ENCODE results near the gene PCNX2.
A peak's percentile ranks its signal among the peaks of the same experiment; 100 is the strongest.
"Not testable (repeated sequence)": the region's sequence is repeated elsewhere in the genome, so short reads cannot be mapped to it uniquely, and the experiment has no call there.

The PCNX2 gene

DNA sequence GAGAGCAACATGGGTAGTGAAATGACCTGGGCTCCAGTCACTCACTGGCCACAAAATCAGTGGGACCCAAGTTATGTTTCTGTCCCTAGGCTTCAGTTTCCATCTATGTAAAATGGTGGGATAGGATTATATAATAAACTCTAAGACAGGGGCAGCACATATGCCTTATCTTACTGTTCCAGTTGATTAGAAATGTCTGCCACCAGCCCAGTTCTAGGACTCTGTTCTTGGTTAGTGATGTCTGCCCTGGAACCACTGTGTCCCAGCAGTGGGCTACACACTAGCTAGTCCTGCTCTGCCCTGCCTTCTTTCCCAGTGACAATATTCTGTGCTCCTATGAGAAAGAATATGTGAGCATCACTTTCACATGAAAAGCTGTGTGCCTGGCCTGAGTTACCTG, 138.3 kb downstream of the PCNX2 start:
- TF ChIP-seq POLR2A (IDR thresholded peaks at IDR 0.05; ENCODE audit: low read depth, low read length): no peak
- FAIRE-seq: no peak
- DNase-seq (ENCODE audit: insufficient read length, low spot score): no peak

DNA sequence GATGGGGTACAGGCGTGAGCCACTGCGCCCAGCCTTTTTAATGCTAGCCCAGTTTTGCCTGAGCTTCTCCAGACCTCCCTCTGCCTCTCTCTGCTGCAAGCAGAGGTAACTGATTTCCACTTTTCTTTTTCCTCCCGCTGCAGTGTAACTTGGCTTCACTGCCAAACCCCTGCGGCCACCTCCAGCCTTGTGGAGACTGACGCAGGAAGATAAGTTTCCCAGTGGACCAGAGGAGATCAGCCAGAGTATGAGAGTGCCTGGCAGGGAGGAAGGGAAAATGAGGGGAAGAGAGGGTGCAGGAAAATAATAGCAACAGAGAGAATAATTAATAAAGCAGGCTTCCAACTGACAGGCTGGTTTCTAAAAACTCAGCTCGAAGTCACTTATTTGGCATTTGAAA, 143.7 kb downstream of the PCNX2 start:
- no peak for FAIRE-seq
- no peak for TF ChIP-seq POLR2A (IDR thresholded peaks at IDR 0.05; ENCODE audit: low read depth, low read length)
- no peak for DNase-seq (ENCODE audit: insufficient read length, low spot score)

DNA sequence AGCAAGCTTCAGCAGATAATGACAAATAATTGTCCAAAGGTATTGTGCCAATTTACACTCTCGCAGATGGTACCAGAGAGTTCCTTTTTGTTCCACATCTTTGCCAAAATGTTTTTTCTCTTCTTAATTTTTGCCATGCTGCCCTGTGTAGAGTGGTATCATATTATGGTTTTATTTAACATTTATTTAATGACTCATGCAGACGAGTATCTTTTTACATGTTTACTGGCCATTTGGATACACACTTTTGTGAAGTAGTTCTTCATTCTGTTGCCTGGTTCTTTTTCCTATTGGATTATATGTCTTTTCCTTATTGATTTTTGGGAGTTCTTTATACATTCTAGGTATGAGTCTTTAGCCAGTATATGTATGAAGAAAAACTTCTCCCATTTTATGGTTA, 151.1 kb downstream of the PCNX2 start:
- FAIRE-seq: no peak
- no peak for DNase-seq (ENCODE audit: insufficient read length, low spot score)

DNA sequence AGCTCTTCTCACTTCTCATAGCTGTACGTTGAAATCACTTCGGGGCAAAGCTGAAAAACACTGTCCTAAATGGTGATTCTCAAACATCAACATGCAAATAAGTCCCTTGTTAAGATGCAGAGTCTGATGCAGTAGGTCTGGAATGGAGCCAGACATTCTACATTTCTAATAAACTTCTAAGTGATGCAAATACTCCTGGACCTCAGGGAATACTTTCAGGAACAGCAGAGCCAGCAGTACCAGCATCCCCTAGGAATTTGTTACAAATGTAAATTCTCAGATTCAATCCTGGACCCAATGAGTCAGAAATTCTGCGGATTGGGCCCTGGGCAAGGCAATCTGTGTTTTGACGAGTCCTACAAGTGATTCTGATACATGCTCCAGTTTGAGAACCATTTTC, 152.3 kb downstream of the PCNX2 start:
- DNase-seq (ENCODE audit: insufficient read length, low spot score) (no peak), FAIRE-seq (no peak)

More for the DNA sequence above, 151.1 kb downstream of the PCNX2 start:
- TF ChIP-seq POLR2A (IDR thresholded peaks at IDR 0.05; ENCODE audit: low read depth, low read length): no peak

DNA sequence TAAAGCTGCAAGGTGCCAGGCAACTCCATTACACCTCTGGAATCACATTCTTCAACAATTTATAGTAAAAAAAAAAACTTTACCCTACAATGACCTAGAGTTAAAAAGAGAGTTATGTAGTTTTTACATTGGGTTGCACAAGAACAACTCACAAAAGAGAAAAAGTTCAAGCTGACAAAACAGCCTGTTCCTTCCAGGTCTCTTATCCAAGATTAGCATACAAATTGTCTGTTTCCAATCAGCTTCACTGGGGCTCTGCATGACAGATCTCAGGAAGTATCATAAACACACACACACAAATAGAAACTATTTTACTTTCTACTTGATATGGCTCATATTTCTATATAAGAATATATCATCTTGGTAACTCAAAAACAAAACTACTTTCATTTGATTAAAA, 154.6 kb downstream of the PCNX2 start:
- no peak for TF ChIP-seq POLR2A (IDR thresholded peaks at IDR 0.05; ENCODE audit: low read depth, low read length)
- no peak for DNase-seq (ENCODE audit: insufficient read length, low spot score)
- FAIRE-seq: no peak

More for the DNA sequence above, 152.3 kb downstream of the PCNX2 start:
- TF ChIP-seq POLR2A (IDR thresholded peaks at IDR 0.05; ENCODE audit: low read depth, low read length): no peak

DNA sequence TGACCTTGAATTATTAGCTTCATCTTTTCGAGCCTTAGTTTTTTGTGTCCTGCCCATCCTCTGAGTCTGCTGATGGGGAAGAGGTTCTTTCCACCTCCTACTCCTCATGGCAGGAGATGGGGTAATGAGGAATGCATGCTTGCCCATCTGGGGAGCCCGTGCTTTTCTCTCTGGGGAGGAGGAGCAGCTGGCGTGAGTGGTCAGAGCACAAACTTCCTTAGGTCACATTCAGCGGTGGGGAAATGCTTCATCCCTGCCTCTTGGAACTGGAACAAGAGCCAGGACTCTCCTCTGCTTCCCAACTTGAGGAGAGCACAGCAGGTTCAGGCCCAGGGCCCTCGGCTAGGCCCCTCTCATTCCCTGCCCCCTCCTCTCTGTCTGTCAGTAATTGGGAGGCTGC, 155.0 kb downstream of the PCNX2 start:
- TF ChIP-seq POLR2A (IDR thresholded peaks at IDR 0.05; ENCODE audit: low read depth, low read length): no peak
- FAIRE-seq (no peak), DNase-seq (ENCODE audit: insufficient read length, low spot score) (no peak)

DNA sequence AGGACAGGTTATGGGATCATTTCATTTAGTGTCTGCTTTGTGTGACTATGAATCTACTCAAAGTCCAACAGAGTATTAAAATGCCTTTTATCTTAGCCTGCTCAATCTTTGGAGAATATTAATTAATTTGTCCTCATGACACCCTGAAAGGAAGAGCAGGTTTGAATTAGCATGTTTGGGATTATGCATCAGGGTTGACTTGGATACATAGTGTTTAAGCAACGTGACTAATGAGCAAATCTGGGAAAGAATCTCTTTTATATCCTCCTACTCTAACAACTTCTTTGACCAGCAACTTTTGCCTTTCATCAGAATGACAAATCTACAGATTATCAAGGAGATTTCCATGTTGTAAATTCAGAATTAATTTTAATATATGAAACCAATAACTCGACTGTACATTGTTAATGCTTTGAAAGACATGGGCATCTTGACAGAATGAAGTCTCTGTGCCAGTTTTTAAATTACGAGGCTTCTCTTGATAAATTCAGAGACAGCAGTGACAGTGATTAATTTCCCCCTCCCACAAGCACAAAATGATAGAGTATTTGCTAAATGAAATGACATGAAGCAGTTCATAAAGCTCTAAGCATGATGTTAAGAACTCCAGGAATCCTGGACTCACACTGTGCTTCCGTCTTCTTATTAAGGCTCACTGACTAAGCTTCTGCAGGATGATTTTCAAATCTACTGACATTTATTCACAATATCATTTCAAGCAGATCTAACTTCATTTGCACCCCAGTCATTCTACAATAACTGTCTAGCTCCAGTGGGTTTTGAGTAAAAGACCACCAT, 156.5 kb downstream of the PCNX2 start:
- FAIRE-seq: no peak

DNA sequence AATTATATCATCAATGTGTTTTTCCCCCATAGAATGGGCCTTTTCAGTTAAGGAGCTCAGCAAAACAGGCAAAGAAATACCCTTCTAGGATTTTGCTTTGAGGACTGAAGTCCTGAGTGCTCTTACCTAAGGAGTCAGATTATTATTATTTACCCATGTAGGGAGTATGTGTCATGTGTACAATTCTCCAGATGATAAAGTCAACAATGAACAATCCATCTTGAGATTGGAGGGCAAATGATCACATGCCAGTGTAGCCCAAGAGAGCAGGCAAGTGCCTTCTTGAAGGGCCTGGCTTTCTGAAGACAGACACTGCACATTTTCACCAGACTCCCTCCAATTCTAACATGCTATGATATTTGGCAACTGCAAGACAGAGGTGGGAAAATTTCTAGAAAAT, 159.7 kb downstream of the PCNX2 start:
- TF ChIP-seq POLR2A (IDR thresholded peaks at IDR 0.05; ENCODE audit: low read depth, low read length): no peak
- no peak for DNase-seq (ENCODE audit: insufficient read length, low spot score)
- FAIRE-seq: no peak

More for the DNA sequence above, 156.5 kb downstream of the PCNX2 start:
- DNase-seq (ENCODE audit: insufficient read length, low spot score): no peak
- TF ChIP-seq POLR2A (IDR thresholded peaks at IDR 0.05; ENCODE audit: low read depth, low read length): no peak

DNA sequence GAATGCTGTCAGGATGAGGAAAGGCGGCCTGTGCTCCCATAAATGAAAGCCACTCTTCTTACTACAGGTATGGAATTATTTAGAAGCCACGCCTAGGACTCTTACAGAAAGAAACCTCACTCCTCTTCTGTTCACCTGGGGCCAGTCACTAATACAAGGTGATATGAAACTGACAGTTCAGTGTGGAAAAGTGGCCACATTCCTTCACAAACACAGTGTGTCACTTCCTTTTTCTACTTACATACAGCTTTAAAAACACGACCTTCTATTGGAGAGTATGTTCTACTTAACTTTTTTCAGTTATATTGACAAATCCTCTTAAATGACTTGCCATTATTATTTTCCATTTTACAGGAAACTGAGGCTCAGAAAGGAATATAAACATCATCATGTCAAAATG, 163.1 kb downstream of the PCNX2 start:
- no peak for TF ChIP-seq POLR2A (IDR thresholded peaks at IDR 0.05; ENCODE audit: low read depth, low read length)
- DNase-seq (ENCODE audit: insufficient read length, low spot score): no peak
- FAIRE-seq: no peak

DNA sequence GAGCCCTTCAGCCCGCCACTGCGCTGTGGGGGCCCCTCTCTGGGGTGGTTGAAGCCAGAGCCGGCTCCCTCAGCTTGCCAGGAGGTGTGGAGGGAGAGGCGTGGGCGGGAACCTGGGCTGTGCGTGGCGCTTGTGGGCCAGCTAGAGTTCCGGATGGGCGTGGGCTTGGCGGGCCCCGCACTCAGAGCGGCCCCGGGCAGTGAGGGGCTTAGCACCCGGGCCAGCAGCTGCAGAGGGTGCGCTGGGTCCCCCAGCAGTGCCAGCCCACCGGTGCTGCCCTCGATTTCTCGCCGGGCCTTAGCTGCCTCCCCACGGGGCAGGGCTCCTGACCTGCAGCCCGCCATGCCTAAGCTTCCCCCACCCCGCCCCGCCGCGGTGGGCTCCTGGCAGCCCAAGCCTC, 166.5 kb downstream of the PCNX2 start:
- not testable (repeated sequence) for DNase-seq (ENCODE audit: insufficient read length, low spot score); FAIRE-seq

DNA sequence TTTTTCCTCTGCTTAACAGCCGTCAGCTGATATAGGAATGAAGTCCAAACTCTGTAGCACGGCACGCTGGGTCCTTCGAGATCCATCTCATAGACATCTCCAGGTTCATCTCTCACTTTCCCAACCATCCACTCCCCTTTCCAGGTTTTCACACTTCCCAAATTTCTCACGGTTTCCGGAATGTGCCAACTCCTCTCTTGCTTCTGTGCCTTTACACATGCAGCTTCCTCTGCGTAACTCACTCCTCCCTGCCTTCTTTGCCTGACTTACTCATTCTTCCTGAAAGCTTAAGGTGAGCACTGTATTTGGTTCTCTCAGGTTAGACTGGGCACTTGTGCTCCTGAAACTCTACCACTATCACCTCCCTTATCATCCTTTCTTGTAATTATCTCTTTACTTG, 168.4 kb downstream of the PCNX2 start:
- FAIRE-seq (no peak), DNase-seq (ENCODE audit: insufficient read length, low spot score) (no peak)
- TF ChIP-seq POLR2A (IDR thresholded peaks at IDR 0.05; ENCODE audit: low read depth, low read length): no peak

DNA sequence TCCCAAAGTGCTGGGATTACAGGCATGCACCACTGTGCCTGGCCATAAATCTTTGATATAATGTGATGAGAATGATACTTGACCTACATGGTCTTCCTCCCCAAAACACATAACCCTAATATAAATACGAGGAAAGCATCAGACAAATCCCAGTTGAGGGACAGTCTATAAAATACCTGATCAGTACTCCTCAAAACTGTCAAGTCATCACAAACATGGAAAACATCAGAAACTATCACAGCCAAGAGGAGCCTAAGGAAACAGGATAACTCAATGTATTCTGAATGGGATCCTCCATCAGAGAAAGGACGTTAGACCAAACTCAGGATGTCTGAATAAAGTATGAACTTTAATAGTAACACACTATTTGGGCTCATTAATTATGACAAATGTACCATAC, 172.7 kb downstream of the PCNX2 start:
- TF ChIP-seq POLR2A (IDR thresholded peaks at IDR 0.05; ENCODE audit: low read depth, low read length): no peak
- no peak for FAIRE-seq
- DNase-seq (ENCODE audit: insufficient read length, low spot score): no peak

DNA sequence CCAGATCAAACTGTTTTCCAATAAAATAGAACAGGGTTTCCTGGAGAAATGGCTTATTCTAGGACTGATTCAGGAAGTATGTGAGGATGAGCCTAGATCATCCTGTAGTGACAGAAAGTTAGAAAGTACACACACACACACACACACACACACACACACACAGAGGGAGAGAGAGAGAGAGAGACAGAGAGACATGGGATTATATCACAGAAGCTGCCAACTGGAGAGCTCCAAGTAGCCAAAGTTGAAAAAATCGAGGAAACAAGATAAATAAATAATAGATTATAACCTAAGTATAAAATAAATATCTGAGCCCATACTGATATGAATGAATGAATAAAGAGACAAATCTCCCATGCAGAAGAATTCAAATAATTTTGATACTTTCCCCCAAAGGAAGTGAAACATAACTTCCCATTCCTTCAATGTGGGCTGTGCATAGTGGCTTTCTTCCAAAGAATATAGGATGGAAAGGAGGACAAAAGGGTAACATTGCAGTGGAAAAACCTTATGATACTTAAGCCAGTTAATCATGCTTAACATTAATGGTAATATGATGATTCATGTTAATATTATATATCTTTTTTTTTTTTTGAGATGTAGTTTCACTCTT, 173.5 kb downstream of the PCNX2 start:
- TF ChIP-seq POLR2A (IDR thresholded peaks at IDR 0.05; ENCODE audit: low read depth, low read length): no peak
- FAIRE-seq (no peak), DNase-seq (ENCODE audit: insufficient read length, low spot score) (no peak)

DNA sequence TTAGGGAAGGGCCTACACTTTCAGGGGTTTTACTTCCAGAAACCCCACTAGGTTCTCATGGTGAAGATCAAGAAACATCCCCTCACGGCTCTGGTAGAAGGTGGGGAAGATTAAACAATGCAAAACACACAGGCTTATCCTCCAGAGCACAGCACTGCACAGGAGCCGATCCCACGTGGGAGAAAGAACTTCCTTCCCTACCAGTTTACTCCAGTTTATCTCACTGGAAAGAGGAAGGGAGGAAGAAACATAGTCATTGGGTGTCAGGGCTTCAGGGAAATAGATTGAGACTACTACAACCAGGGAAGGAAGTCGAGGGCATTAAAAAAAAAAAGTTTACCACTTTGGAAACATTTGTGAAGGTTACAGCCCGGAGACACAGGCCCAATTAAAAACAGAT, 180.7 kb downstream of the PCNX2 start:
- FAIRE-seq: no peak
- no peak for DNase-seq (ENCODE audit: insufficient read length, low spot score)
- TF ChIP-seq POLR2A (IDR thresholded peaks at IDR 0.05; ENCODE audit: low read depth, low read length): no peak

DNA sequence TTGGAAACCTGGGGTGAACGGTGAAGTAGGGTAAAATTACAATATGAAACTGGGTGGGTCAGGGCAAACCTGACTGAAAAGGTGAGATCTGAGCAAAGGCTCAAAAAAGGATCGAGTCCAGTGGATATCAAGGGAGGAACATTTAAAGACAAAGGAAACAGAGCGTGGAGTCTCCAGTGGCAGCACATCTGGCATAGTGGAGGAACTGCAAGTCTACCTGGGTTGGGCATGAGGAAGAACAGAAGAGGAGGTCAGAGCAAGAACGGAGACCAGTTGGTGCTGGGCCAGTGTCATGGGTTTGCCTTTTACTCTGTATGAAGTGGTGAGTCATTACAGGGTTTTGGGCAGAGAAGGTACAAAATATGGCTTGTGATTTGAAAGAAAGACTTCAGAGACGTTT, 181.4 kb downstream of the PCNX2 start:
- FAIRE-seq: peak; percentile 36
- DNase-seq (ENCODE audit: insufficient read length, low spot score): no peak
- TF ChIP-seq POLR2A (IDR thresholded peaks at IDR 0.05; ENCODE audit: low read depth, low read length): no peak
